CD4-positive, CD25-positive, alpha-beta regulatory T cell (primary cell): Measurements from ENCODE around the gene CALN1. TPM values are rescaled to one million over a fixed set of nuclear protein-coding genes. Genes with fewer than 3 reads are reported as not detected.
A peak's percentile ranks its signal among the peaks of the same experiment; 100 is the strongest.
"Not testable (repeated sequence)": the region's sequence is repeated elsewhere in the genome, so short reads cannot be mapped to it uniquely, and the experiment has no call there.

Experiments used
- ATAC-seq, 2 donors: fragments of 150-1000 bp; cut with Tn5 transposase; one replicate each; pipeline ENCODE4 v1.10.0; 2021; ENCODE audit warnings: low read depth in 2 of 2, moderate number of reproducible peaks in 2 of 2, moderate library complexity in 1 of 2
- DNase-seq, 3 donors: peaks; one replicate each; pipeline versions ENCODE4 v3.0.0 to v3.0.0-alpha.2; 2012 to 2022; ENCODE audit warnings: mixed read lengths in 1 of 3
- H3K27ac ChIP-seq: one replicate; pipeline ENCODE4 v1.7.0; 2013; ENCODE audit warnings: mild to moderate bottlenecking, low read length; ENCODE audit not compliant: insufficient read depth, poor library complexity, severe bottlenecking
- H3K27me3 ChIP-seq: one replicate; pipeline ENCODE4 v1.7.0; 2013; ENCODE audit warnings: low read length; ENCODE audit not compliant: control insufficient read depth, insufficient read depth
- H3K36me3 ChIP-seq: one replicate; pipeline ENCODE4 v1.7.0; 2013; ENCODE audit warnings: mild to moderate bottlenecking, low read length, moderate library complexity; ENCODE audit not compliant: control insufficient read depth, insufficient read depth
- H3K4me1 ChIP-seq: 2 replicates; pipeline ENCODE4 v1.7.0; 2013; ENCODE audit warnings: mild to moderate bottlenecking, low read length; ENCODE audit not compliant: insufficient read depth, control insufficient read depth, poor library complexity, severe bottlenecking
- H3K4me3 ChIP-seq: one replicate; pipeline ENCODE4 v1.7.0; 2013; ENCODE audit warnings: low read depth, mild to moderate bottlenecking, low read length, moderate library complexity
- H3K9me3 ChIP-seq, 2 experiments: 1 replicate in 1 of 2; 2 replicates in 1 of 2; pipeline ENCODE4 v1.7.0; 2013; ENCODE audit warnings: low read length in 2 of 2, mild to moderate bottlenecking in 1 of 2, moderate library complexity in 1 of 2; ENCODE audit not compliant: control insufficient read depth in 2 of 2
- H3K27ac Mint-ChIP-seq, 3 donors: one replicate each; pipeline ENCODE4 v1.8.0; 2020 to 2022; ENCODE audit warnings: mild to moderate bottlenecking in 3 of 3, mixed read lengths in 3 of 3, moderate library complexity in 2 of 3
- H3K27me3 Mint-ChIP-seq: one replicate; pipeline ENCODE4 v1.8.0; 2022; ENCODE audit warnings: mild to moderate bottlenecking, mixed read lengths
- H3K36me3 Mint-ChIP-seq: one replicate; pipeline ENCODE4 v1.8.0; 2020; ENCODE audit warnings: mixed read lengths
- H3K4me1 Mint-ChIP-seq, 4 donors: one replicate each; pipeline ENCODE4 v1.8.0; 2020 to 2022; ENCODE audit warnings: mixed read lengths in 4 of 4, mild to moderate bottlenecking in 1 of 4
- H3K4me3 Mint-ChIP-seq, 4 donors: one replicate each; pipeline ENCODE4 v1.8.0; 2020 to 2022; ENCODE audit warnings: mild to moderate bottlenecking in 4 of 4, mixed read lengths in 4 of 4, moderate library complexity in 3 of 4
- H3K9me3 Mint-ChIP-seq, 7 donors: one replicate each; pipeline ENCODE4 v1.8.0; 2020 to 2022; ENCODE audit warnings: mixed read lengths in 7 of 7, mild to moderate bottlenecking in 3 of 7, moderate library complexity in 2 of 7
- polyA plus RNA-seq, 4 donors: library from polyadenylated mRNA; unstranded; fragments of 300-500 nt; fragmentation: Illumina TruSeq; gene quantifications; one replicate each; pipeline ENCODE4 v1.2.3, GENCODE V29; 2021
- total RNA-seq: library from RNA; stranded (reverse); gene quantifications from one replicate; pipeline ENCODE4 v1.2.3, GENCODE V29; 2022

The CALN1 gene
- total and polyA plus RNA-seq, 5 donors from 2014 or later: 0.52 TPM; not detected in 4

GRCh38 chr7:71933426-71933825 is 478.7 kb downstream of the CALN1 start:
- Histone ChIP-seq H3K27ac (no peak overlapping the region), H3K36me3 (no peaks in the 10 kb centered on the region), H3K4me3 (no peak overlapping the region), H3K4me1 (no peaks in the 10 kb centered on the region), H3K27me3 (no peaks in the 10 kb centered on the region), H3K9me3 (peaks cover 0 to 4% of the 10 kb centered on the region in 2 experiments)
- Mint-ChIP-seq H3K4me1 (no peaks in the 10 kb centered on the region), H3K36me3 (no peaks in the 10 kb centered on the region), H3K27me3 (no peaks in the 10 kb centered on the region), H3K27ac (no peak overlapping the region), H3K9me3 (peaks cover 0 to 41% (median 8%) of the 10 kb centered on the region in 7 donors), H3K4me3 (no peak overlapping the region)
- ATAC-seq (no peak), DNase-seq (no peak)

DNA sequence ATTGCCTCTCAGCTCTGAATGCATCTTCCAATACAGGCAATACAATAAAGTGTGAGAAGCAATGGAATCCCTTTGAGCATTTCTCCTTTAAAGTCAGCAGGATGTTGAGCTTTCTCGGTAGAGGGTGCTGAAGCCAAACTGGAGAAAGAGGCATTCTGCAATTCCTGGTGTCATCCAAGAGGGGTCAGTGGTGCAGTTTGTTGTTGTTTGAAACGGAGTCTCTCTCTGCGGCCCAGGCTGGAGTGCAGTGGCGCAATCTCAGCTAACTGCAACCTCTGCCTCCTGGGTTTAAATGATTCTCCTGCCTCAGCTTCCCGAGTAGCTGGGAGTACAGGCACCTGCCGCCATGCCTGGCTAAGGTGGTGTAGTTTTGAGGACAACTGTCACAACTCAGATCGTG is 486.5 kb downstream of the CALN1 start:
- peaks cover 0 to 49% (median 12%) of the 10 kb centered on the region in 7 donors for H3K9me3 Mint-ChIP-seq
- no peak for ATAC-seq
- H3K4me3 ChIP-seq: no peak overlapping the region
- no peaks in the 10 kb centered on the region for H3K27me3 Mint-ChIP-seq
- H3K27ac Mint-ChIP-seq: peak overlapping the region in 1 of 3 donors; percentile 56
- H3K4me1 Mint-ChIP-seq: no peaks in the 10 kb centered on the region
- no peaks in the 10 kb centered on the region for H3K36me3 Mint-ChIP-seq
- no peaks in the 10 kb centered on the region for H3K27me3 ChIP-seq
- no peak for DNase-seq
- H3K4me1 ChIP-seq: no peaks in the 10 kb centered on the region
- H3K27ac ChIP-seq: no peak overlapping the region
- H3K4me3 Mint-ChIP-seq: no peak overlapping the region
- H3K36me3 ChIP-seq: no peaks in the 10 kb centered on the region
- H3K9me3 ChIP-seq: peaks cover 0 to 8% of the 10 kb centered on the region in 2 experiments

DNA sequence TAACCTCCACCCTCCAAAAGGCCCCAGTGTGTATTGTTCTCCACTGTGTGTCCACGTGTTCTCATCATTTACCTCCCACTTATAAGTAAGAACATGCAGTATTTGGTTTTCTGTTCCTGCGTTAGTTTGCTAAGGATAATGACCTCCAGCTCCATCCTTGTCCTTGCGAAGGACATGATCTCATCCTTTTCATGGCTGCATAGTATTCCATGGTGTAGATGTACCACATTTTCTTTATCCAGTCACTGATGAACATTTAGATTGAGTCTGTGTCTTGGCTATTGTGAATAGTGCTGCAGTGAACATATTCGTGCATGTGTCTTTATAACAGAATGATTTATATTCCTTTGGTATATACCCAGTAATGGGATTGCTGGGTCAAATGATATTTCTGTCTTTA is 497.9 kb downstream of the CALN1 start:
- not testable (repeated sequence) for ATAC-seq, H3K4me1 ChIP-seq, H3K4me3 Mint-ChIP-seq, H3K9me3 ChIP-seq, H3K36me3 Mint-ChIP-seq, H3K4me1 Mint-ChIP-seq, H3K27me3 Mint-ChIP-seq, H3K27me3 ChIP-seq, H3K36me3 ChIP-seq, H3K27ac ChIP-seq, DNase-seq, H3K4me3 ChIP-seq, H3K27ac Mint-ChIP-seq
- peaks cover 0 to 32% (median 8%) of the 10 kb centered on the region in 7 donors for H3K9me3 Mint-ChIP-seq

- DNase-seq (no peak), ATAC-seq (no peak)
- Mint-ChIP-seq H3K4me3 (no peak overlapping the region), H3K4me1 (no peaks in the 10 kb centered on the region), H3K27ac (no peak overlapping the region), H3K27me3 (no peaks in the 10 kb centered on the region), H3K9me3 (peaks cover 0 to 32% (median 8%) of the 10 kb centered on the region in 7 donors), H3K36me3 (no peaks in the 10 kb centered on the region)
- H3K9me3 ChIP-seq: no peaks in the 10 kb centered on the region
- H3K36me3 ChIP-seq: no peaks in the 10 kb centered on the region
- H3K4me3 ChIP-seq: no peak overlapping the region
- H3K4me1 ChIP-seq: no peaks in the 10 kb centered on the region
- H3K27me3 ChIP-seq: no peaks in the 10 kb centered on the region
- H3K27ac ChIP-seq: no peak overlapping the region
Measured at GRCh38 chr7:71912476-71912875, 499.7 kb downstream of the CALN1 start.

DNA sequence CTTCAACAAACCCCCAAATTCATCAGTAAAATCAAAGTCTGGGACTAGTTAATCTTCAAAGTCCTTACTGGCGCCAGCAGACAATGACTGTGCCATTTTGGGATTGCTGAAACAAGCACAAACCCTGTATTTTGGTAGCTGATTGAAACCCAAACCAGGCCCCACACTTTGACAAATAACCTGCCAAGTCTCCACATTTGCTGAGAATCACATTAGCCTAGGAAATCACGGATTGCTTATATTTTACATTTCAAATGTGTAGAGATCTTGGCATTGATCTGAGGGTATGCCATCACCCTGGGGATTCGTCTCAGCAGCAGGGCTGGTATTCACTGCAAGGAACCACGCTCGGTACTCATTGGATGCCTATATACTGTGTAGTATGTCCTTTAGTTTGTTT is 501.1 kb downstream of the CALN1 start:
- Histone ChIP-seq H3K4me1 (no peaks in the 10 kb centered on the region), H3K36me3 (no peaks in the 10 kb centered on the region), H3K4me3 (no peak overlapping the region), H3K27ac (no peak overlapping the region), H3K27me3 (no peaks in the 10 kb centered on the region), H3K9me3 (no peaks in the 10 kb centered on the region)
- H3K27ac Mint-ChIP-seq: no peak overlapping the region
- no peaks in the 10 kb centered on the region for H3K4me1 Mint-ChIP-seq
- H3K36me3 Mint-ChIP-seq: no peaks in the 10 kb centered on the region
- H3K27me3 Mint-ChIP-seq: no peaks in the 10 kb centered on the region
- ATAC-seq (no peak), DNase-seq (no peak)
- no peak overlapping the region for H3K4me3 Mint-ChIP-seq
- H3K9me3 Mint-ChIP-seq: peaks cover 0 to 28% (median 5%) of the 10 kb centered on the region in 7 donors

DNA sequence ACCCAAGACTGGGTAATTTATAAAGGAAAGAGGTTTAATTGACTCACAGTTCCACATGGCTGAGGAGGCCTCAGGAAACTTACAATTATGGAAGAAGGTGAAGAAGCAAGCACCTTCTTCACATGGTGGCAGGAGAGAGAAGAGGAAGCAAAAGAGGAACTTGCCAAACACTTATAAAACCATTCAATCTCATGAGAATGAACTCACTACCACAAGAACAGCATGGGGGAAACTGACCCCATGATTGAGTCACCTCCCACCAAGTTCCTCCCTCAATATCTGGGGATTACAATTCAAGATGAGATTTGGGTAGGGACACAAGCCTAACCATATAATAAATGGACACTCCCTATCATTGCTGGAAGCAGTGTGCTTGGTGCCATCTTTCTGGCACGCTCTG is 506.3 kb downstream of the CALN1 start:
- Mint-ChIP-seq H3K4me3 (no peak overlapping the region), H3K9me3 (peaks cover 0 to 20% (median 6%) of the 10 kb centered on the region in 7 donors), H3K27me3 (no peaks in the 10 kb centered on the region), H3K36me3 (no peaks in the 10 kb centered on the region), H3K4me1 (no peaks in the 10 kb centered on the region), H3K27ac (no peak overlapping the region)
- no peaks in the 10 kb centered on the region for H3K4me1 ChIP-seq
- ATAC-seq (no peak), DNase-seq (no peak)
- H3K27ac ChIP-seq: no peak overlapping the region
- H3K9me3 ChIP-seq: peaks cover 0 to 3% of the 10 kb centered on the region in 2 experiments
- H3K4me3 ChIP-seq: no peak overlapping the region
- no peaks in the 10 kb centered on the region for H3K27me3 ChIP-seq
- no peaks in the 10 kb centered on the region for H3K36me3 ChIP-seq

DNA sequence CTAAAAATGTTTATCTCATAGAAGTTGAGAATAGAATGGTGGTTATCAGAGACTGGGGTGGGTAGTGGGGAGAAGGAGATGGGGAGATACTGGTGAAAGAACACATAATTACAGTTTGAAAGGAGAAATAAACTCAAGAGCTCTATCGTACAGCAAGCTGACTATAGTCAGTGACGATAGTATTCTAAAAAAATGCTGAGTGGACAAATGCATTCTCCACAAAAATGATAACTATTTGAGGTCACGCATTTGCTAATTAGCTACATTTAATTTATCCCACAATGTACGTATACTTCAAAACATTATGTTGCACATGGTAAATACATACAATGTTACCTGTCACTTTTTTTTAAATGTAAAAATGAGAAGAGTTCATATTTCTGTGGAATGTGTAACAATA is 507.7 kb downstream of the CALN1 start:
- no peak overlapping the region for H3K27ac ChIP-seq
- Mint-ChIP-seq H3K36me3 (no peaks in the 10 kb centered on the region), H3K27ac (no peak overlapping the region), H3K9me3 (peaks cover 0 to 14% (median 8%) of the 10 kb centered on the region in 7 donors), H3K4me1 (no peaks in the 10 kb centered on the region), H3K4me3 (no peak overlapping the region), H3K27me3 (no peaks in the 10 kb centered on the region)
- no peak for DNase-seq
- H3K27me3 ChIP-seq: no peaks in the 10 kb centered on the region
- no peaks in the 10 kb centered on the region for H3K36me3 ChIP-seq
- peaks cover 0 to 3% of the 10 kb centered on the region in 2 experiments for H3K9me3 ChIP-seq
- no peaks in the 10 kb centered on the region for H3K4me1 ChIP-seq
- no peak overlapping the region for H3K4me3 ChIP-seq
- ATAC-seq: no peak

DNA sequence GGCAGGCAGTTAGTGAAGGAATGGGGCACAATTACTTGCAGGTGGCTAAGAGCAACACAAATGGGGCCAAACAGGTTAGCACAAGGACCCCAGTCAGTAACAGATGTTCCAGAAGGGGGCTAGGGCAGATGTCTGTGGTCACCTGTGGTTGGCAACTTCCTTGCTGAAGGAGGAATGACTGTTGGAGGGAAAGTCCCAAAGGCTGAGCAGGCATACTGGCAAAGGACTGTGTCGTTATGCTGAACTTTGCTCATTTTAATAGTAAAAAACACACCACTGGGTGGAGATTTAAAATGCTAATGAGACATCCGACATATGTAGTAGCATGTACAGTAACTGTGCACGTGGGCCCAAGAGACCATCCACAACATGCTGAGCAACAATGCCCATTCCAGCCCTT is 511.6 kb downstream of the CALN1 start:
- no peaks in the 10 kb centered on the region for H3K27me3 Mint-ChIP-seq
- Histone ChIP-seq H3K9me3 (peaks cover 0 to 3% of the 10 kb centered on the region in 2 experiments), H3K4me1 (no peaks in the 10 kb centered on the region), H3K4me3 (no peak overlapping the region), H3K27me3 (no peaks in the 10 kb centered on the region), H3K27ac (no peak overlapping the region), H3K36me3 (no peaks in the 10 kb centered on the region)
- H3K4me1 Mint-ChIP-seq: no peaks in the 10 kb centered on the region
- H3K4me3 Mint-ChIP-seq: no peak overlapping the region
- no peaks in the 10 kb centered on the region for H3K36me3 Mint-ChIP-seq
- H3K9me3 Mint-ChIP-seq: peaks cover 0 to 17% (median 3%) of the 10 kb centered on the region in 7 donors
- ATAC-seq (no peak), DNase-seq (no peak)
- H3K27ac Mint-ChIP-seq: no peak overlapping the region
